GM18508 (cell line): ENCODE measurements around the gene ZMYM1.
"Not testable (repeated sequence)": the region's sequence is repeated elsewhere in the genome, so short reads cannot be mapped to it uniquely, and the experiment has no call there.

ENCODE experiments used
- ATAC-seq: cut with Tn5 transposase; IDR thresholded peaks from one replicate; pipeline ENCODE4 v1.9.1; 2021; ENCODE audit warnings: moderate number of reproducible peaks; ENCODE audit not compliant: insufficient read depth, unreplicated experiment

Gene ZMYM1

GRCh38 chr1:35069746-35070145 lies 9.4 kb upstream of the ZMYM1 start:
- ATAC-seq: no peak

- no peak for ATAC-seq
These were observed 5.8 kb upstream of the ZMYM1 start for GRCh38 chr1:35073265-35073811.

GRCh38 chr1:35076426-35076825 lies 2.8 kb upstream of the ZMYM1 start:
- not testable (repeated sequence) for ATAC-seq

- no peak for ATAC-seq
These were observed 1.1 kb downstream of the ZMYM1 start for GRCh38 chr1:35080171-35080854.

- no peak for ATAC-seq
These were observed 6.2 kb downstream of the ZMYM1 start for GRCh38 chr1:35085421-35085820.

- ATAC-seq: no peak
These were observed 18.0 kb downstream of the ZMYM1 start for GRCh38 chr1:35097224-35097623.

- ATAC-seq: no peak
These were observed 31.9 kb downstream of the ZMYM1 start for GRCh38 chr1:35111106-35111505.

- ATAC-seq: no peak
These were observed 33.5 kb downstream of the ZMYM1 start for GRCh38 chr1:35112668-35113067.

GRCh38 chr1:35115459-35116383 lies 36.5 kb downstream of the ZMYM1 start:
- no peak for ATAC-seq

GRCh38 chr1:35120458-35121133 lies 41.4 kb downstream of the ZMYM1 start:
- ATAC-seq: no peak

- no peak for ATAC-seq
These were observed 43.1 kb downstream of the ZMYM1 start for GRCh38 chr1:35122311-35122710.

GRCh38 chr1:35126546-35126945 lies 47.4 kb downstream of the ZMYM1 start:
- ATAC-seq: no peak

GRCh38 chr1:35129080-35129479 lies 49.9 kb downstream of the ZMYM1 start:
- ATAC-seq: no peak

- no peak for ATAC-seq
These were observed 57.6 kb downstream of the ZMYM1 start for GRCh38 chr1:35136780-35137179.

- not testable (repeated sequence) for ATAC-seq
These were observed 58.4 kb downstream of the ZMYM1 start for GRCh38 chr1:35137590-35137989.

GRCh38 chr1:35142294-35142693 lies 63.1 kb downstream of the ZMYM1 start:
- ATAC-seq: not testable (repeated sequence)

GRCh38 chr1:35142728-35143127 lies 63.5 kb downstream of the ZMYM1 start:
- ATAC-seq: not testable (repeated sequence)

- no peak for ATAC-seq
These were observed 64.7 kb downstream of the ZMYM1 start for GRCh38 chr1:35143737-35144508.

GRCh38 chr1:35145892-35146549 lies 66.8 kb downstream of the ZMYM1 start:
- ATAC-seq: not testable (repeated sequence)
